Hepatocyte (in vitro differentiated cells): ENCODE data around the gene DMXL1.

ENCODE experiments used
- EZH2 ChIP-seq: fragments of 200-600 bp; sonication (generic); IDR thresholded peaks from 2 replicates; pipeline ENCODE4 v1.6.1; 2016; ENCODE audit warnings: antibody characterized with exemption, mild to moderate bottlenecking, borderline replicate concordance
- EZH2phosphoT487 ChIP-seq: fragments of 200-600 bp; sonication (generic); IDR thresholded peaks from one replicate; pipeline ENCODE4 v1.6.1; 2018; ENCODE audit warnings: antibody characterized with exemption, mild to moderate bottlenecking, low read depth, moderate library complexity; ENCODE audit not compliant: unreplicated experiment, severe bottlenecking
- TF ChIP-seq, protein P1 (sequence below): fragments of 200-600 bp; sonication (generic); IDR thresholded peaks from 2 replicates; pipeline ENCODE4 v1.5.1; 2016; ENCODE audit warnings: antibody characterized with exemption, mild to moderate bottlenecking; ENCODE audit not compliant: poor library complexity

DNA sequence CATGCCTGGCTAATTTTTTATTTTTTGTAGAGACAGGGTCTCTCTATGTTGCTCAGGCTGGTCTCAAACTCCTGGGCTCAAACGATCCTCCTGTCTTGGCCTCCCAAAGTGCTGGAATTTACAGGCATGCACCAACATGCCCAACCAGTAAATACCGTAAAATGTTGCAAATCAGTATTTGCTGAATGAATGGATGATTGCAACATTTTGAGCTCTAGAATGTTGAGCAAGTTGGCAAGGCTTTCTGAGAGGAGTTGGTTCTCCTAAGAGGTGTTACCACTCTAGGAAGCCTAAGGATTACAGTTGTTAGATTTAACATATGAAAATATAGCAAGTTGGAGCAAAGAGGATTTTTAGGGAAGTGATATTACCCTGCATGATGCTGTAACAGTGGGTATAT lies 15.6 kb upstream of the DMXL1 start:
- TF ChIP-seq, protein P1, sequence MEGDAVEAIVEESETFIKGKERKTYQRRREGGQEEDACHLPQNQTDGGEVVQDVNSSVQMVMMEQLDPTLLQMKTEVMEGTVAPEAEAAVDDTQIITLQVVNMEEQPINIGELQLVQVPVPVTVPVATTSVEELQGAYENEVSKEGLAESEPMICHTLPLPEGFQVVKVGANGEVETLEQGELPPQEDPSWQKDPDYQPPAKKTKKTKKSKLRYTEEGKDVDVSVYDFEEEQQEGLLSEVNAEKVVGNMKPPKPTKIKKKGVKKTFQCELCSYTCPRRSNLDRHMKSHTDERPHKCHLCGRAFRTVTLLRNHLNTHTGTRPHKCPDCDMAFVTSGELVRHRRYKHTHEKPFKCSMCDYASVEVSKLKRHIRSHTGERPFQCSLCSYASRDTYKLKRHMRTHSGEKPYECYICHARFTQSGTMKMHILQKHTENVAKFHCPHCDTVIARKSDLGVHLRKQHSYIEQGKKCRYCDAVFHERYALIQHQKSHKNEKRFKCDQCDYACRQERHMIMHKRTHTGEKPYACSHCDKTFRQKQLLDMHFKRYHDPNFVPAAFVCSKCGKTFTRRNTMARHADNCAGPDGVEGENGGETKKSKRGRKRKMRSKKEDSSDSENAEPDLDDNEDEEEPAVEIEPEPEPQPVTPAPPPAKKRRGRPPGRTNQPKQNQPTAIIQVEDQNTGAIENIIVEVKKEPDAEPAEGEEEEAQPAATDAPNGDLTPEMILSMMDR, result no peak
- TF ChIP-seq EZH2, result no peak
- no peak for TF ChIP-seq EZH2phosphoT487
